Fibroblast of pulmonary artery (primary cell): Measurements from ENCODE around the gene ENO3.

ENCODE experiments used
- DNase-seq: peaks from one replicate; pipeline ENCODE4 v3.0.0-alpha.2; 2010; ENCODE audit warnings: low read depth
- H3K4me3 ChIP-seq: replicated peaks from 2 replicates; pipeline ENCODE4 v1.5.1; 2011; ENCODE audit warnings: low read depth, mild to moderate bottlenecking, control low read depth, low read length, moderate library complexity
- CTCF ChIP-seq: IDR thresholded peaks from 2 replicates; pipeline ENCODE4 v1.5.1; 2011; ENCODE audit warnings: mild to moderate bottlenecking, control low read depth, low read length, inconsistent platforms; ENCODE audit errors: missing control alignments

ENO3 gene

GRCh38 chr17:4928881-4929280 is 22.0 kb upstream of the ENO3 start:
- DNase-seq = no peak
- TF ChIP-seq CTCF = no peak
- no peak overlapping the region for H3K4me3 ChIP-seq

GRCh38 chr17:4931963-4932362 is 19.0 kb upstream of the ENO3 start, which contains the start of gene GP1BA:
TSS of gene GP1BA (plus strand) at chr17:4932277. CDS start at chr17:4932605, 328 bp downstream.
- no peak for DNase-seq
- no peak within 1 kb of the TSS for H3K4me3 ChIP-seq
- TF ChIP-seq CTCF = no peak

DNA sequence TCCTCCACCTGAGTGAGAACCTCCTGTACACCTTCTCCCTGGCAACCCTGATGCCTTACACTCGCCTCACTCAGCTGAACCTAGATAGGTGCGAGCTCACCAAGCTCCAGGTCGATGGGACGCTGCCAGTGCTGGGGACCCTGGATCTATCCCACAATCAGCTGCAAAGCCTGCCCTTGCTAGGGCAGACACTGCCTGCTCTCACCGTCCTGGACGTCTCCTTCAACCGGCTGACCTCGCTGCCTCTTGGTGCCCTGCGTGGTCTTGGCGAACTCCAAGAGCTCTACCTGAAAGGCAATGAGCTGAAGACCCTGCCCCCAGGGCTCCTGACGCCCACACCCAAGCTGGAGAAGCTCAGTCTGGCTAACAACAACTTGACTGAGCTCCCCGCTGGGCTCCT is 18.2 kb upstream of the ENO3 start:
- TF ChIP-seq CTCF = no peak
- no peak overlapping the region for H3K4me3 ChIP-seq
- no peak for DNase-seq

GRCh38 chr17:4933646-4934045 is 17.3 kb upstream of the ENO3 start:
- DNase-seq = no peak
- no peak for TF ChIP-seq CTCF
- H3K4me3 ChIP-seq = no peak overlapping the region

DNA sequence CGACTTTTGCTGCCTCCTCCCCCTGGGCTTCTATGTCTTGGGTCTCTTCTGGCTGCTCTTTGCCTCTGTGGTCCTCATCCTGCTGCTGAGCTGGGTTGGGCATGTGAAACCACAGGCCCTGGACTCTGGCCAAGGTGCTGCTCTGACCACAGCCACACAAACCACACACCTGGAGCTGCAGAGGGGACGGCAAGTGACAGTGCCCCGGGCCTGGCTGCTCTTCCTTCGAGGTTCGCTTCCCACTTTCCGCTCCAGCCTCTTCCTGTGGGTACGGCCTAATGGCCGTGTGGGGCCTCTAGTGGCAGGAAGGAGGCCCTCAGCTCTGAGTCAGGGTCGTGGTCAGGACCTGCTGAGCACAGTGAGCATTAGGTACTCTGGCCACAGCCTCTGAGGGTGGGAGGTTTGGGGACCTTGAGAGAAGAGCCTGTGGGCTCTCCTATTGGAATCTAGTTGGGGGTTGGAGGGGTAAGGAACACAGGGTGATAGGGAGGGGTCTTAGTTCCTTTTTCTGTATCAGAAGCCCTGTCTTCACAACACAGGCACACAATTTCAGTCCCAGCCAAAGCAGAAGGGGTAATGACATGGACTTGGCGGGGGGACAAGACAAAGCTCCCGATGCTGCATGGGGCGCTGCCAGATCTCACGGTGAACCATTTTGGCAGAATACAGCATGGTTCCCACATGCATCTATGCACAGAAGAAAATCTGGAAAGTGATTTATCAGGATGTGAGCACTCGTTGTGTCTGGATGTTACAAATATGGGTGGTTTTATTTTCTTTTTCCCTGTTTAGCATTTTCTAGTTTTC is 16.5 kb upstream of the ENO3 start:
- no peak overlapping the region for H3K4me3 ChIP-seq
- TF ChIP-seq CTCF = peak; percentile 36
- peak; percentile 38 for DNase-seq

DNA sequence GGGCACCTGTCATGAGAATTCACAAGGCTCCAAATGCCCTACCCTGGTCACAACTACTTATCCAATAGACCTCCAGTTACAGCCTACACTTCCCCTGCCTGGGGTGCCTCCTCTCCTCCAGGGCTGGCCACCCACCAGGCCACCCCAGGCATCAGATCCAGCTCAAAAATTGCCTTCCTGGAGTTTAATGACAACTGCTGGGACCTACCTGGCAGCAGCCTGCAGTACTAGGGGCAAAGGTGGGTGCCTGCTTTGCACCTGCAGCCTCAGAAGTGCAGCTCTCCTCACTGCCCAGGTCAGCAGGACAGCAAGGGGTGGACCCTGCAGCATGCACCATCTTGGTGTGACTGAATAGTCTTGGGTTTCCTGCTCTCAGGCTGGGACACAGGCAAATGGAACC is 15.3 kb upstream of the ENO3 start:
- DNase-seq = no peak
- no peak for TF ChIP-seq CTCF

DNA sequence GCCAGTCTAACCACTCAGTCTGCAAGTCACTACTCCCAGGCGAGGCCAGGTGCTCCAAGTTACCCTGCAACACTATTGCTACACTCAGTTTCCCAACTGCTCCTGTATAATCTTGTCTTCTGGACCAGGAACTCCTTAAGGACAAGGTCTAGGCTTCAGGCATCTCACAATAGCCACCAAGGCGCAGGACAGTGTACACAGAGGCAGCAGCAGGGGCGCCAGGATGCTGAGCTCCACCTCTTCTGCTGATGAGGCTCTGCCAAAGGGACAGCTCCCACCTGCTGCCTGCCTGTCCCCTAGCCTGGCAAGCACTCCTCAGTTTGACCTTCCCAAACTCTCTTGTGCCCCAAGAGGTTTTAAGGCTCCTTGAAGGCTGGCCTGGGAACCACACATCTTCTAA is 14.5 kb upstream of the ENO3 start:
- H3K4me3 ChIP-seq = no peak overlapping the region
- TF ChIP-seq CTCF = no peak

More for the DNA sequence above, 15.3 kb upstream of the ENO3 start:
- H3K4me3 ChIP-seq = no peak overlapping the region

More for the DNA sequence above, 14.5 kb upstream of the ENO3 start:
- DNase-seq = no peak
